NCI-H524 treated with DMSO at 0.1 percent for 48 hours (cell line): ENCODE measurements around the gene AQP4.

ENCODE experiments used
- DNase-seq: peaks from one replicate; lab custom pipeline; 2025; lab: John Stamatoyannopoulos, UW

AQP4 gene

GRCh38 chr18:26839609-26840008 is 25.9 kb downstream of the AQP4 start:
- DNase-seq = no peak

- no peak for DNase-seq
Observed at GRCh38 chr18:26832302-26832701, 33.2 kb downstream of the AQP4 start.

GRCh38 chr18:26827581-26827980 is 37.9 kb downstream of the AQP4 start:
- no peak for DNase-seq

GRCh38 chr18:26826656-26827235 is 38.8 kb downstream of the AQP4 start:
- DNase-seq = no peak

- DNase-seq = no peak
Observed at GRCh38 chr18:26821181-26821580, 44.3 kb downstream of the AQP4 start.

- no peak for DNase-seq
Observed at GRCh38 chr18:26819046-26819445, 46.5 kb downstream of the AQP4 start.

- no peak for DNase-seq
Observed at GRCh38 chr18:26818461-26818860, 47.0 kb downstream of the AQP4 start.

- peak; percentile 20 for DNase-seq
Observed at GRCh38 chr18:26813043-26813442, 52.5 kb downstream of the AQP4 start.

- no peak for DNase-seq
Observed at GRCh38 chr18:26812462-26812861, 53.0 kb downstream of the AQP4 start.

GRCh38 chr18:26809346-26809745 is 56.2 kb downstream of the AQP4 start:
- DNase-seq = no peak

- no peak for DNase-seq
Observed at GRCh38 chr18:26806224-26806623, 59.3 kb downstream of the AQP4 start.

- no peak for DNase-seq
Observed at GRCh38 chr18:26804519-26804918, 61.0 kb downstream of the AQP4 start.

GRCh38 chr18:26803643-26804042 is 61.9 kb downstream of the AQP4 start:
- no peak for DNase-seq

GRCh38 chr18:26802330-26803200 is 62.9 kb downstream of the AQP4 start:
- no peak for DNase-seq
